ENCODE results near the gene SCYL2. TPM values are rescaled to one million over a fixed set of nuclear protein-coding genes. Genes with fewer than 3 reads are reported as not detected.

SCYL2 gene
- total RNA-seq, 1 experiment from 2014 or later: 41.1 TPM

- H3K4me1 ChIP-seq (replicated peaks; ENCODE audit: insufficient read depth): no peaks in the 10 kb centered on the region
- H3K36me3 ChIP-seq (ENCODE audit: low read depth): no peaks in the 10 kb centered on the region
- no peaks in the 10 kb centered on the region for H3K9me2 ChIP-seq (ENCODE audit: insufficient read depth)
- no peak overlapping the region for H3K4me3 ChIP-seq
- TF ChIP-seq CTCF (conservative IDR thresholded peaks at IDR 0.05): no peak
- TF ChIP-seq EZH2 (IDR thresholded peaks at IDR 0.05; ENCODE audit: low read depth): no peak
- no peaks in the 10 kb centered on the region for H3K9me3 ChIP-seq (ENCODE audit: insufficient read depth, low read depth)
- peaks cover 55% of the 10 kb centered on the region for H3K27me3 ChIP-seq (ENCODE audit: insufficient read depth, low read depth)
- H2AFZ ChIP-seq: no peak overlapping the region
- CTCF ChIA-PET: no interaction called here
- intact Hi-C loops (cut with micrococcal nuclease; ENCODE audit: unreplicated experiment): no loop called here
- BruUV-seq (replicated peaks): no TSS peak
- no peaks in the 10 kb centered on the region for H3K79me2 ChIP-seq (ENCODE audit: low read depth)
- no peak overlapping the region for H3K27ac ChIP-seq
- no peak overlapping the region for H3K4me2 ChIP-seq
- no peaks in the 10 kb centered on the region for H4K20me1 ChIP-seq (ENCODE audit: insufficient read depth)
- no peaks in the 10 kb centered on the region for H3F3A ChIP-seq (ENCODE audit: insufficient read depth, low read depth)
- POLR2A ChIA-PET (ENCODE audit: unreplicated experiment): no interaction called here
- DNase-seq: no peak
These were observed 97.3 kb downstream of the SCYL2 start for GRCh38 chr12:100364324-100364723.

DNA sequence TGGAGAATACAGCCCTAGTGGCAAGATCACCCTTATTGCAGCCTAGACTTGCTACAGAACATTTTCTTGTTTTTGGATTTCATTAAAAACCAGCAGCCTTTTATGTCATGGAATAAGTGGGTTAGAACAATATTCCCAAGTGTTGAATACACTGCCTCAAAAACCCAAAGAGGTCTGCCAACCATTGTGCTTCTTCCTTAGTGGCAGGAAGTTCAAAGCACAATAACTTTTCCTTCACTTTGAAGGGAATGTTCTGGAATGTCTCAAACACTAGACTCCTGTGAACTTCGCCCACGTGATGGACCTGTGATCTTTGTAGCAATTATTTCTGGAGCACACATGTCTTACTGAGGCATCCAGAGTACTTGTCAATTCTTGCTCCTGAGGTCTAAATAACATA, 98.4 kb downstream of the SCYL2 start:
- ChIA-PET CTCF (no interaction called here), POLR2A (ENCODE audit: unreplicated experiment) (no interaction called here)
- H3K9me3 ChIP-seq (ENCODE audit: insufficient read depth, low read depth): no peaks in the 10 kb centered on the region
- no peak overlapping the region for H3K27ac ChIP-seq
- no peaks in the 10 kb centered on the region for H3K36me3 ChIP-seq (ENCODE audit: low read depth)
- H3F3A ChIP-seq (ENCODE audit: insufficient read depth, low read depth): no peaks in the 10 kb centered on the region
- TF ChIP-seq EZH2 (IDR thresholded peaks at IDR 0.05; ENCODE audit: low read depth): no peak
- TF ChIP-seq CTCF (conservative IDR thresholded peaks at IDR 0.05): no peak
- H2AFZ ChIP-seq: no peak overlapping the region
- no peaks in the 10 kb centered on the region for H3K4me1 ChIP-seq (replicated peaks; ENCODE audit: insufficient read depth)
- no peak for DNase-seq
- no peaks in the 10 kb centered on the region for H3K79me2 ChIP-seq (ENCODE audit: low read depth)
- intact Hi-C loops (cut with micrococcal nuclease; ENCODE audit: unreplicated experiment): no loop called here
- H3K9me2 ChIP-seq (ENCODE audit: insufficient read depth): no peaks in the 10 kb centered on the region
- no peak overlapping the region for H3K4me3 ChIP-seq
- no peaks in the 10 kb centered on the region for H4K20me1 ChIP-seq (ENCODE audit: insufficient read depth)
- peaks cover 55% of the 10 kb centered on the region for H3K27me3 ChIP-seq (ENCODE audit: insufficient read depth, low read depth)
- BruUV-seq (replicated peaks): no TSS peak
- no peak overlapping the region for H3K4me2 ChIP-seq

- Histone ChIP-seq H3K36me3 (ENCODE audit: low read depth) (no peaks in the 10 kb centered on the region), H3K9me2 (ENCODE audit: insufficient read depth) (no peaks in the 10 kb centered on the region), H3K9me3 (ENCODE audit: insufficient read depth, low read depth) (no peaks in the 10 kb centered on the region), H3K4me2 (no peak overlapping the region), H3K27me3 (ENCODE audit: insufficient read depth, low read depth) (peaks cover 36% of the 10 kb centered on the region), H3F3A (ENCODE audit: insufficient read depth, low read depth) (no peaks in the 10 kb centered on the region), H2AFZ (no peak overlapping the region), H3K27ac (no peak overlapping the region), H3K79me2 (ENCODE audit: low read depth) (no peaks in the 10 kb centered on the region), H3K4me1 (replicated peaks; ENCODE audit: insufficient read depth) (no peaks in the 10 kb centered on the region), H4K20me1 (ENCODE audit: insufficient read depth) (no peaks in the 10 kb centered on the region), H3K4me3 (no peak overlapping the region)
- CTCF ChIA-PET: no interaction called here
- DNase-seq: no peak
- no TSS peak for BruUV-seq (replicated peaks)
- TF ChIP-seq EZH2 (IDR thresholded peaks at IDR 0.05; ENCODE audit: low read depth): no peak
- no peak for TF ChIP-seq CTCF (conservative IDR thresholded peaks at IDR 0.05)
- intact Hi-C loops (cut with micrococcal nuclease; ENCODE audit: unreplicated experiment): no loop called here
- POLR2A ChIA-PET (ENCODE audit: unreplicated experiment): no interaction called here
These were observed 101.1 kb downstream of the SCYL2 start for GRCh38 chr12:100368066-100368465.
